NCI-H2107 (cell line): ENCODE data around the gene PRELID3B.

Source experiments
- DNase-seq: peaks from one replicate; lab custom pipeline; 2025; lab: John Stamatoyannopoulos, UW

Gene PRELID3B

DNA sequence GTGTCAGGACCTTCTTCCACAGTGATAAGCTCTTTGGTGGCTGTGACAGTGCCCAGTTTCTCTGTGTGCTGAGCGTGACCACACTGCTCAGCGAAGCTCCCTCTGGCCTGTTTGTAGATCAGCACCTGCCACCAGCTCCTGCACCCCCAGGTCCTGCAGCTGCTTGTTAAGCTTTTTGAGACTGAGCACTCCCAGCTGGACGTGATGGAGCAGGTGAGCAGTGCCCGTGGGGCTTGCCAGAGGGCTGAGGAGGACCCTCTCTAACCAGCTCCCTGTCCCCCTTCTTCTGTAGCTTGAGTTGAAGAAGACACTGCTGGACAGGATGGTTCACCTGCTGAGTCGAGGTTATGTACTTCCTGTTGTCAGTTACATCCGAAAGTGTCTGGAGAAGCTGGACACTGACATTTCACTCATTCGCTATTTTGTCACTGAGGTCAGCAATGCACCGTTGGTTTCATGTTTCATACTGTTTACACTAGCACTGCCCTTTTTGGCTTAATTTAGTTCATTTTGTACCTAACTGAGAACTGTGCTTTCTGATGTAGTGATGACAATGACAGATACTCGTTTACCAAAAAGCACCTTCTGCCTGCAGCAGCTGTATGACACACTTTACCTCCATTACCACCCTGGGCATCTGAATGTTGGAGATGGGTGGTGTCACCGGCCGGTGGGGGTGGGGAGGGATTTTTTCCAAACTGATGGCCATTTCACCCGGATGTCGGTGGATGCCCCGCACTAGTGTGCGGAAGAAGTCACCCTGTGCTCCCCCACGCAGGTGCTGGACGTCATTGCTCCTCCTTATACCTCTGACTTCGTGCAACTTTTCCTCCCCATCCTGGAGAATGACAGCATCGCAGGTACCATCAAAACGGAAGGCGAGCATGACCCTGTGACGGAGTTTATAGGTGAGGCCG lies 49.0 kb downstream of the PRELID3B start:
- DNase-seq, result no peak

DNA sequence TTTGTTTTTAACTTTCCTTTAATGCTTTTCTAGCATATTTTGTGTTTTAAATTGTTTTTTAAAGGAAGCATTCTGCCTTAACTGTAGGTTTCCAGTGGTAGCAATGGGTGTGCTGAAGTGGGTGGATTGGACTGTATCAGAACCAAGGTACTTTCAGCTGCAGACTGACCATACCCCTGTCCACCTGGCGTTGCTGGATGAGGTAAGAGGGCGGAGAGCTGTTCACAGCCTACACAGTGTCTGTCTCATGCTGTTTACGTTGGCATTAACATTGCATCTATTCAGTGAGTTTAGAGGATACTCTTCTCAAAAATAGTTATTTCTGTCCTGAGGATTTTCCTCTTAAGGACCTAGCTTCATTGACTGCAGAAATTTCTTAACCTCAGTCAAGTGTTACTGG lies 49.7 kb downstream of the PRELID3B start:
- DNase-seq, result no peak

DNA sequence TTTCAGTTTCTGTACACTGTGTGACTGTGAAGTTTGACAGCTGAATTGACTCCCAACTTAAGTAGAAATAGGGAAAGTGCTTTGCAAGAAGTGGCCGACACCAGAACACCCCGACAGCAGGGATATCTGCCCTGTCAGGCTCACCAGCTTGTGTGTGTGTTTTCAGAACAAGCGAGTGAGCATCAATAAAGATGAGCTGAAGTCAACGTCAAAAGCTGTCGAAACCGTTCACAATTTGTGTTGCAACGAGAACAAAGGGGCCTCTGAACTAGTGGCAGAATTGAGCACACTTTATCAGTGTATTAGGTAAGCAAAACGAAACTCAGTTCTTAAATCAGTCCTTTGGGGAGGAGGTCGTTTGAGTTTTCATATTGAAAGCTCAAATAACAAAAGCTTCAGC lies 50.9 kb downstream of the PRELID3B start:
- DNase-seq, result no peak

DNA sequence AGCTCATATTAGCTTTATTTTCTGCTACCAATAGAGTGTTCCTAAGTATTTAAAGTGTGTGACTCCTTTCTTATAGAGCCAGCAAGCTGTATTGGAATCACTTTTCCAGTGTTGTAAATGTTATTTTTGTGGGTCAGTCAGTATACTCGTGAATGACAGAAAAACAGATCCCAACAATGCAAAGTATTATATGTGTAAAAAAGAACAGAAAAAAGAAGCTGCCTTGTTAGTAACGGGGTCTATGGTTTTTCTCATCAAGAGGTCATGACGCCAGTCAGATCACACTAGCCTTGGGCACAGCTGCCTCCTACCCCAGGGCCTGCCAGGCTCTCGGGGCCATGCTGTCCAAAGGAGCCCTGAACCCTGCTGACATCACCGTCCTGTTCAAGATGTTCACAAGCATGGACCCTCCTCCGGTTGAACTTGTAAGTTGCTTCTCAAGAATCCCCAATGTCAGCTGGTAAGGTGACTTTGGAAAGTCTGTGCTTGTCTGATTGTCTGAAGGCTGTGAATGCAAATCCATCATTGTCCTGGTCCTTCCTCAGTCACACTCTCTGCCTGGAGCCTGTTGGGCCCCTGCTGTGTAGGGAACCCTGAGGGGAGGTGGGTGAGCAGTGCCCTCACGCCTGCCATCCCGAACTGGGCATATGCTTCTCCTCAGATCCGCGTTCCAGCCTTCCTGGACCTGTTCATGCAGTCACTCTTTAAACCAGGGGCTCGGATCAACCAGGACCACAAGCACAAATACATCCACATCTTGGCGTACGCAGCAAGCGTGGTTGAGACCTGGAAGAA lies 51.7 kb downstream of the PRELID3B start:
- no peak for DNase-seq

DNA sequence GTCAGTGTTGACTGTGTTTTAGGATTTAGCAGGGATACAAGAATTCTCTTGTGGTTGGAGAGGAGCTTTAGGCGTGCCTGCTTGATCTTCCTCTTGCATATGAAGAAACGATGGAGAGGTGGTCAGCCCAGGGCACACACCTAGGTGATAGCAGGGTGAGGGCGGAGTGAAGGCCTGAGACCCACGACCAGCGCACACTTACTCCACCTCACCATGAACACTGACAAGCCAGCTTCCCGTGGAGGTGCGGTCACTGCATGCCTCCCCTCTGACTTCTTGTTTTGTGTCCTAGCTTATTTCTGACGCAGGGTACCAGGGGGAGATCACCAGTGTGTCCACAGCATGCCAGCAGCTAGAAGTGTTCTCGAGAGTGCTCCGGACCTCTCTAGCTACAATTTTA lies 53.4 kb downstream of the PRELID3B start:
- DNase-seq, result no peak

DNA sequence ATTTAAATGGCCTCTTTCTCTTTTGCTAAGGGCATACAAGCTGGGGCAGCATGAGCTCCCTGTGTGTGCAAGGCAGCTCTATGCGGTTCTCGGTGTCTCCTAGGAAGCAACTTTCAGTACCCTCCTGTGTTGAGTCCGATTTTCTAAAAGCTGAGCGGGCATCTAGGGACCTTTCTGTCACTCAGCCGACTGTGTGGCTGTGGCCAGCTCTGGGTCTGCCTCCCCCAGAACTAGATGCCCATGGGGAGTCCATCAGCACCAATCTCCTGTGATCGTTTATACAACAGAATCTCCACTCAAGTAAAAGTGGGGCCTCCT lies 54.1 kb downstream of the PRELID3B start:
- no peak for DNase-seq

DNA sequence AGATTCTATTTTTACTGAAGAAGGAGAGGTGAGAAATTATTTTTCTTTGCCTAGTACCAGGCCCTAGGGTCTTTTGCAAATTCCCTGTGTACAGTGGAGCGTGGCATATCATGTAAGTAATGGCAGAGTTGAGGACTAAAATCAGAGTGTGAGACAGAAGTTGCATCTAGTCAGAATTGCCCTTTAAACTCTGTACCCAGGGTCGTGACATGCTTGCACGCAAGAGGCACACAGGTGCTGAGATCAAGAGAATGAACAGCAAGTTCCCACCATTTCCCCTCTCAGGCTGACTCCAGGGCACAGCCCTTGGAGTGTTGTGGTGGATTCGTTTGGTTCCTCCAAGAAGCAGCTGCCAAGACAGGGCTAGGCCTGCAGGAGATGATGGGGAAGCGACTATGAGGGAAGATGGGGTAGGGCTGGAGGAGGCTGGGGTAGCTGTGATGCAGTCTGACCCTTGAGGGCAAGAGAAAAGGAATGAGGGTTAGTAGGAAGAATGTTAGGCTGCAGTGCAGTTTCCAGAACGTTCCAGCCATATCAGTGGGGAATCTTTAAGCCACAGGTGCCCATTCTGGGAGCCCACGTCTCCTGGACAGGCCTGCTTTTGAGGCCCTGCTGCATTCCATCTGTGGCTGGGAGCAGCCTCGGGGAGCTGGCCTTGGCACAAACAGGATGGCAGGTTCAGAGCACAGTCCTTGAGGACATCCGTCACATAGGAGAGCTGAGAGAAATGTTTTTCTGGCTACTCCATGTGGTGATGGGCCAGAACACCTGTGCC lies 54.6 kb downstream of the PRELID3B start:
- no peak for DNase-seq

DNA sequence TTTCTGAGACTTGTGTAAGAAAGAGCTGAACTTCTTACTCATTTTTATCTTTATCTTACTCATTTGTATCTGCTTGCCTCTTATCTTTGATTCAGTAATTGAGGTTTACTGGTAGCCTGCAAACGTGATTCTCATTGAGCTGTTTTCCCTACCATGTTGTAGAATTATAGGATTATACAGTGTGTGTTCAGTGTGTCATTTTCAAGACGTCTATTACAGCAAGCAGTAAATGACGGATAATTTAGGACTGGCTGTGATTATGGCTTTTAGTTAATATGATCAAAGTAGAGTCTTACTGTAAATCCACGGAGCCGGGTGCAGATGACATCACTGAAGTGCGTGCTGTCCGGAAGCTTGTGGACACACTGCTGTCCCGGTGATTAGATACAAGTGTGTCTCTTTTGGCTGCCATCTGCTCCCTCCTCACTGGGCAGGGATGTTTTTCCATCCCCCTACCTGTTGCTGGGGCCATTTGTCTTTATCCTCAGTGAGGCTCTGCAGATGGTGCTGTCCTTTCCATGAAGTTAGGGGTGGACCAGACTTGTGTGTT lies 55.5 kb downstream of the PRELID3B start:
- DNase-seq, result no peak

DNA sequence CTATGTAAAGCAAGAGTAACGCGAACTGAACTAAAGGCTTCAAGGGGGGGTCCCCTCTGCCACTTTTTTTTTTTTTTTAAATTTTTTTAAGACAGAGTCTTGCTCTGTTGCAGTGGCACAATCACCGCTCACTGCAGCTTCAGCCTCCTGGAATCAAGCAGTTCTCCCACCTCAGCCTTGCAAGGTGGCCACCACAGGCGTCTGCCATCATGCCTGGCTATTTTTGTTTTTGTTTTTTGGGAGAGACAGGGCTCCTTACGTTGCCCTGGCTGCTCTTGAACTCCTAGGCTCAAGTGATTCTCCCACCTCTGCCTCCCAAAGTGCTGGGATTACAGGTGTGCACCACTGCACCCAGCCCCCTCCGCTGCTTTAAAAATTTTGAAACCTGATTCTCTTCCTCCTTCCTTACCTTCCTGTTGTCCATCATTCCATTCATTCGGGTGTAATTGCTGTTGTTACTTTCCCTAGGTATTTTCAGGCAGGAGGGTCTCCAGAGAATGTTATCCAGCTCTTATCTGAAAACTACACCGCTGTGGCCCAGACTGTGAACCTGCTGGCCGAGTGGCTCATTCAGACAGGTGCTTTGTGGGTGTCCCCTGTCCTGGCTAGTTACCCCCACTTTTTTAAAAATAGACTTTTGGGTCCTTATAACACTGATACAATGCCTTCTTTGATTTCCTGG lies 56.2 kb downstream of the PRELID3B start:
- no peak for DNase-seq

DNA sequence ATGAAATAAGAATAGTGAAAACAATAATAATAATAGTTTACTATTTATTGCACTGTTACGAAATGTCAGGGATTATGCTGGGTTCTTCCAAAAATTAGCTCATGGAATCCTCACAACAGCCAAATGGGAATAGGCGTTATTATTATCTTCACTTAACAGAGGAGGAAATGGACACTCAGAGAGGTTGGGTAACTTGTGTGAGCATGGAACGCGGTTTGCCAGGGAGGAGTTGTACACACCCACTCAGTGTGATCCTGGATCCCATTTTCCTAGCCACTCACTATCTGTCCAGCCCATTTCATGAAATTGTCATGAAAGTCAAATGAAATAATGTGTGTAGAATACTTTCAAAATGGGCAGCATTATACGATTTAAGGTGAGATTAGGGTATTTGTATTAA lies 56.9 kb downstream of the PRELID3B start:
- DNase-seq, result no peak

DNA sequence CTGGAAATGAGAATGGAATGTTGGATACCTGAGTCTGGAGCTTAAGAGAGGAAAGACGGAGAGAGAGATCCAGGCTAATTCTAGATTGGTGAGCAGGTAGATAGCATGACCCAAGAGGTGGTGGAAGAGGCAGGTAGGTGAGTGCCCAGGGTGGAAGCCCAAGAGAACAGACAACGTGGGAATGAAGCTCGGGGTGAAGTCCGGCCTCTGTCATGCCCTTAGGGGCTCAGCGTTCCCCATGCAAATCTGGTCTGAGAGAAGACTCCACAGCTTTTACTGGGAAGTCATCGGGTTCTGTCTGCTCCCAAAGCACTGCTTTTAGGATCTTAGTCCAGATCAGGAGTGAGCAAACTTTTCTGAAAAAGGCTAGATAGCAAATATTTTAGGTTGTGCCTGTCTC lies 57.9 kb downstream of the PRELID3B start:
- DNase-seq, result no peak
